H1 (cell line): ENCODE data around the gene PPARD. TPM values are rescaled to one million over a fixed set of nuclear protein-coding genes. Genes with fewer than 3 reads are reported as not detected.

Experiments
- ATF2 ChIP-seq: IDR thresholded peaks from 2 replicates; pipeline ENCODE4 v1.6.1; 2012; ENCODE audit warnings: low read length, inconsistent platforms
- KDM4A ChIP-seq: IDR thresholded peaks from one replicate; pipeline ENCODE4 v1.7.1; 2012; ENCODE audit warnings: low read depth, mild to moderate bottlenecking, moderate library complexity, low read length, inconsistent platforms; ENCODE audit not compliant: severe bottlenecking
- NRF1 ChIP-seq: IDR thresholded peaks from 2 replicates; pipeline ENCODE4 v1.6.1; 2011; ENCODE audit warnings: mild to moderate bottlenecking, low read depth, low read length, improper control_type of control experiment
- PHF8 ChIP-seq: fragments of 200-600 bp; sonication (generic); conservative IDR thresholded peaks from 2 replicates; pipeline ENCODE4 v1.7.1; 2012; ENCODE audit warnings: low read depth, mild to moderate bottlenecking, inconsistent platforms, low read length, moderate library complexity
- RBBP5 ChIP-seq: IDR thresholded peaks from 2 replicates; pipeline ENCODE4 v1.7.1; 2012; ENCODE audit warnings: low read depth, mild to moderate bottlenecking, inconsistent platforms, low read length, moderate library complexity, borderline replicate concordance
- RNF2 ChIP-seq: fragments of 200-900, 300-1000 bp; sonication (generic); IDR thresholded peaks from 2 replicates; pipeline ENCODE4 v1.7.1; 2016; ENCODE audit warnings: borderline replicate concordance, low read depth, mild to moderate bottlenecking, antibody characterized with exemption, low read length; ENCODE audit not compliant: poor library complexity, severe bottlenecking; ENCODE audit errors: missing control alignments
- SIX5 ChIP-seq: IDR thresholded peaks from 2 replicates; pipeline ENCODE4 v1.6.1; 2011; ENCODE audit warnings: mild to moderate bottlenecking, low read depth, low read length
- SP4 ChIP-seq: IDR thresholded peaks from 2 replicates; pipeline ENCODE4 v1.6.1; 2012; ENCODE audit warnings: low read length, inconsistent platforms
- polyA plus RNA-seq, 7 experiments: library from polyadenylated mRNA; depleted of rRNA in 3 of 7; stranded (reverse) in 5 of 7; unstranded in 2 of 7; fragments of >200 nt in 5 of 7; fragments of 200-250 nt in 2 of 7; gene quantifications; 1 replicate in 5 of 7; 2 replicates in 1 of 7; 4 replicates in 1 of 7; pipeline versions ENCODE4 v1.2.1 to v1.2.3, GENCODE V29; 2011 to 2013; ENCODE audit warnings: missing spikeins in 2 of 7, mixed read lengths in 2 of 7
- total RNA-seq: library from RNA; stranded (reverse); fragmentation: NEBNext Ultra II Directional; extraction: Animal tissue kit (Norgen Biotek cat#: 25700); gene quantifications from 2 replicates; pipeline ENCODE4 v1.2.1, GENCODE V29; 2021
- TF ChIP-seq, protein P1 (sequence below), 3 experiments: IDR thresholded peaks; 1 replicate in 2 of 3; 2 replicates in 1 of 3; pipeline versions ENCODE4 v1.5.1 to v1.6.1; 2011; ENCODE audit warnings: low read length in 3 of 3, mild to moderate bottlenecking in 3 of 3, inconsistent platforms in 2 of 3, low read depth in 1 of 3, moderate library complexity in 1 of 3; ENCODE audit not compliant: insufficient read depth in 1 of 3; ENCODE audit errors: control extremely low read depth in 1 of 3

PPARD gene
- total and polyA plus RNA-seq, 2 of the 8 experiments (the other 6 are each of a cell fraction or from before 2014, with no cell fraction given), result 14.6 to 14.9 TPM

GRCh38 chr6:35362200-35362599, 19.8 kb downstream of the PPARD start (continued):
- TF ChIP-seq, protein P1, sequence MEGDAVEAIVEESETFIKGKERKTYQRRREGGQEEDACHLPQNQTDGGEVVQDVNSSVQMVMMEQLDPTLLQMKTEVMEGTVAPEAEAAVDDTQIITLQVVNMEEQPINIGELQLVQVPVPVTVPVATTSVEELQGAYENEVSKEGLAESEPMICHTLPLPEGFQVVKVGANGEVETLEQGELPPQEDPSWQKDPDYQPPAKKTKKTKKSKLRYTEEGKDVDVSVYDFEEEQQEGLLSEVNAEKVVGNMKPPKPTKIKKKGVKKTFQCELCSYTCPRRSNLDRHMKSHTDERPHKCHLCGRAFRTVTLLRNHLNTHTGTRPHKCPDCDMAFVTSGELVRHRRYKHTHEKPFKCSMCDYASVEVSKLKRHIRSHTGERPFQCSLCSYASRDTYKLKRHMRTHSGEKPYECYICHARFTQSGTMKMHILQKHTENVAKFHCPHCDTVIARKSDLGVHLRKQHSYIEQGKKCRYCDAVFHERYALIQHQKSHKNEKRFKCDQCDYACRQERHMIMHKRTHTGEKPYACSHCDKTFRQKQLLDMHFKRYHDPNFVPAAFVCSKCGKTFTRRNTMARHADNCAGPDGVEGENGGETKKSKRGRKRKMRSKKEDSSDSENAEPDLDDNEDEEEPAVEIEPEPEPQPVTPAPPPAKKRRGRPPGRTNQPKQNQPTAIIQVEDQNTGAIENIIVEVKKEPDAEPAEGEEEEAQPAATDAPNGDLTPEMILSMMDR (IDR thresholded peaks at IDR 0.05; ENCODE audit: control extremely low read depth in 1 of 3, insufficient read depth in 1 of 3, low read depth in 1 of 3, low read length in 3 of 3), result no peak
- TF ChIP-seq RBBP5, result no peak
- no peak for TF ChIP-seq KDM4A
- no peak for TF ChIP-seq SP4
- no peak for TF ChIP-seq NRF1
- no peak for TF ChIP-seq PHF8
- no peak for TF ChIP-seq SIX5
- TF ChIP-seq ATF2, result no peak
- TF ChIP-seq RNF2, result no peak
